HepG2 (cell line): ENCODE results near the gene OSBPL1A. TPM values are rescaled to one million over a fixed set of nuclear protein-coding genes. Genes with fewer than 3 reads are reported as not detected.

Experiments
- ATAC-seq: fragments of 200-7000 bp; cut with Tn5 transposase; 3 replicates; pipeline ENCODE4 v1.9.1; 2020; ENCODE audit warnings: mild to moderate bottlenecking, moderate library complexity
- BruUV-seq: library from RNA; stranded (reverse); fragments of 400-500 nt; replicated peaks from 2 replicates; lab custom pipeline; 2021; lab: Mats Ljungman, UMichigan
- CTCF ChIA-PET: fragments of 300-600 bp; formaldehyde crosslinking; extraction: SDS; loops from one replicate; lab custom pipeline; 2021; ENCODE audit warnings: low total read pairs, inconsistent platforms, low intra/inter-chr PET ratio; lab: Yijun Ruan, JAX
- POLR2A ChIA-PET: fragments of 350-600 bp; sonication (Branson Sonifier 250); formaldehyde crosslinking; loops from one replicate; lab custom pipeline; 2020; ENCODE audit warnings: antibody characterized with exemption, inconsistent platforms; lab: Yijun Ruan, JAX
- DNase-seq: peaks from one replicate; pipeline ENCODE4 v3.0.0-alpha.2; 2015; ENCODE audit warnings: low spot score
- FAIRE-seq: peaks from 3 replicates; lab custom pipeline; 2011; peaks lifted over from hg19 to GRCh38; lab: Jason Lieb, UNC
- H2AFZ ChIP-seq: one replicate; pipeline ENCODE4 v1.6.1; 2011; ENCODE audit warnings: low read length, inconsistent platforms
- H3K27ac ChIP-seq: fragments of 300-600 bp; 3 replicates; pipeline ENCODE4 v1.8.0; 2011; ENCODE audit warnings: mixed run types, mild to moderate bottlenecking, mixed read lengths, low read length, inconsistent platforms; ENCODE audit not compliant: insufficient read depth; ENCODE audit errors: extremely low read length
- H3K27me3 ChIP-seq, 2 experiments: fragments of 200-600 bp in 1 of 2; 2 replicates in 1 of 2; 3 replicates in 1 of 2; pipeline versions ENCODE4 v1.6.0 to v1.8.0; 2011; ENCODE audit warnings: low read length in 2 of 2, mild to moderate bottlenecking in 2 of 2, moderate library complexity in 2 of 2, inconsistent platforms in 1 of 2; ENCODE audit not compliant: insufficient read depth in 2 of 2, control insufficient read depth in 1 of 2
- H3K36me3 ChIP-seq, 2 experiments: fragments of 200-600 bp in 1 of 2; replicated peaks in 1 of 2; 2 replicates in 1 of 2; 3 replicates in 1 of 2; pipeline versions ENCODE4 v1.5.1 to v1.8.0; 2011; ENCODE audit warnings: low read length in 2 of 2, inconsistent platforms in 1 of 2; ENCODE audit not compliant: insufficient read depth in 2 of 2, control insufficient read depth in 1 of 2
- H3K4me1 ChIP-seq: 2 replicates; pipeline ENCODE4 v1.5.1; 2012; ENCODE audit warnings: low read length, inconsistent platforms; ENCODE audit not compliant: insufficient read depth
- H3K4me2 ChIP-seq: 2 replicates; pipeline ENCODE4 v1.6.0; 2011; ENCODE audit warnings: low read depth, low read length, inconsistent platforms
- H3K4me3 ChIP-seq, 3 experiments: fragments of 200-600 bp in 1 of 3; sonication (generic), shearing (Covaris generic) in 1 of 3; replicated peaks in 1 of 3; 2 replicates each; pipeline ENCODE4 v1.5.1; 2011 to 2016; ENCODE audit warnings: low read length in 3 of 3, inconsistent platforms in 2 of 3, low read depth in 2 of 3, mild to moderate bottlenecking in 2 of 3, control low read depth in 1 of 3, mixed read lengths in 1 of 3; ENCODE audit not compliant: insufficient read depth in 1 of 3
- H3K79me2 ChIP-seq: one replicate; pipeline ENCODE4 v1.6.1; 2011; ENCODE audit warnings: low read length, inconsistent platforms; ENCODE audit not compliant: insufficient read depth
- H3K9ac ChIP-seq: 2 replicates; pipeline ENCODE4 v1.6.0; 2011; ENCODE audit warnings: mild to moderate bottlenecking, low read depth, low read length, inconsistent platforms; ENCODE audit not compliant: insufficient read depth
- H3K9me3 ChIP-seq: 2 replicates; pipeline ENCODE4 v1.5.1; 2012; ENCODE audit warnings: mild to moderate bottlenecking, low read length
- H4K20me1 ChIP-seq: 2 replicates; pipeline ENCODE4 v1.6.0; 2011; ENCODE audit warnings: inconsistent platforms, mild to moderate bottlenecking, low read length, moderate library complexity; ENCODE audit not compliant: insufficient read depth
- ATF3 ChIP-seq: sonication (generic); formaldehyde crosslinking; IDR thresholded peaks from 2 replicates; pipeline ENCODE4 v1.4.0; 2020; ENCODE audit warnings: missing genetic modification reagents
- MED8 ChIP-seq: sonication (generic); formaldehyde crosslinking; IDR thresholded peaks from 2 replicates; pipeline ENCODE4 v1.8.1; 2023; ENCODE audit warnings: mild to moderate bottlenecking, missing genetic modification reagents; ENCODE audit not compliant: insufficient replicate concordance
- MEIS2 ChIP-seq: sonication (generic); formaldehyde crosslinking; IDR thresholded peaks from 2 replicates; pipeline ENCODE4 v1.9.0; 2021; ENCODE audit warnings: mild to moderate bottlenecking, missing genetic modification reagents
- SNAPC2 ChIP-seq: sonication (generic); formaldehyde crosslinking; IDR thresholded peaks from 2 replicates; pipeline ENCODE4 v1.8.1; 2022; ENCODE audit warnings: mild to moderate bottlenecking, missing genetic modification reagents
- SNAPC5 ChIP-seq: sonication (generic); formaldehyde crosslinking; IDR thresholded peaks from 2 replicates; pipeline ENCODE4 v1.8.1; 2023; ENCODE audit warnings: mild to moderate bottlenecking, missing genetic modification reagents, borderline replicate concordance
- ZNF335 ChIP-seq: sonication (generic); formaldehyde crosslinking; IDR thresholded peaks from 2 replicates; pipeline ENCODE4 v1.4.0; 2020; ENCODE audit warnings: missing genetic modification reagents
- ZNF644 ChIP-seq: IDR thresholded peaks from 2 replicates; pipeline ENCODE4 v1.6.1; 2016; ENCODE audit warnings: low read depth
- ZNF660 ChIP-seq: sonication (generic); formaldehyde crosslinking; IDR thresholded peaks from 2 replicates; pipeline ENCODE4 v1.5.1; 2020; ENCODE audit warnings: mild to moderate bottlenecking, low read depth, missing genetic modification reagents, borderline replicate concordance
- WGBS: methylation state at CpG from one replicate; pipeline ENCODE4 v1.1.6; 2017; ENCODE audit warnings: low lambda C conversion rate; 5-methylcytosine and 5-hydroxymethylcytosine counted together
- in situ Hi-C: cut with HindIII; loops from 2 replicates; pipeline ENCODE4 v1.10.0; 2017; ENCODE audit warnings: low pct_unique_long_range_greater_than_20kb; ENCODE audit not compliant: extremely low pct_ligation_motif_present
- intact Hi-C: fragments of 100-400 bp; cut with micrococcal nuclease; formaldehyde crosslinking; loops from one replicate; pipeline ENCODE4 v1.10.0; 2022; ENCODE audit not compliant: unreplicated experiment
- polyA plus RNA-seq, 8 experiments: library from polyadenylated mRNA; depleted of rRNA in 3 of 8; stranded (reverse) in 7 of 8; unstranded in 1 of 8; fragments of >200 nt; fragmentation: Illumina TruSeq in 4 of 8; extraction: Trizol in 4 of 8; gene quantifications; 2 replicates each; pipeline versions ENCODE4 v1.2.1 to v1.2.3, GENCODE V29; 2011 to 2016; ENCODE audit warnings: low read depth in 4 of 8, missing spikeins in 1 of 8, mixed read lengths in 1 of 8; ENCODE audit not compliant: insufficient read depth in 1 of 8
- total RNA-seq, 5 experiments: library from RNA; depleted of rRNA; stranded (reverse); fragments of >200 nt; fragmentation: Illumina TruSeq; extraction: Trizol; gene quantifications; 2 replicates each; pipeline ENCODE4 v1.2.3, GENCODE V29; 2016; ENCODE audit warnings: low read depth in 1 of 5

Gene OSBPL1A
- total and polyA plus RNA-seq, 2 of the 13 experiments (the other 11 are each of a cell fraction or from before 2014, with no cell fraction given) = 0.02 TPM; not detected in 1

DNA sequence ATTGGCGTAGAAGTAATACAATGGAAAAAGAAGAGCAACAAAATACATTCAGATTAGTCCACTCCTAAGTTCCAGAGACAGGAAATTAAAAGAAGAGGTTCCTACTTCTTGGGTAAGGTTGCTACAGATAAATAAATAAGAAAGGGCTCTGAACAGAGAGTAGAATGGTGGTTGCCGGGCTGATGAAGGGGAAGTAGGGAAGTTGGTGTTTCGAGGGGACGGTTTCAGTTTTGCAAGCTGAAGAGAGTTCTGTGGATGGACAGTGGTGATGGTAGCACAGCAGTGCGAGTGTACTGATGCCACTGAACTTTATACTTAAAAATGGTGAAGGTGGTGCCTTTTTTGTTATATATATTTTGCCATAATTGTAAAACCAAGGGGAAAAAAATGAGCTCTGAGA lies 210.6 kb downstream of the OSBPL1A start (continued):
- TF ChIP-seq ZNF335 (CRISPR knock-in tag) (no peak), MEIS2 (no peak)

- no peak for ATAC-seq
- Histone ChIP-seq H3K36me3 (no peaks in the 10 kb centered on the region), H3K27ac (no peak overlapping the region), H4K20me1 (no peaks in the 10 kb centered on the region), H3K4me3 (no peak overlapping the region), H3K9me3 (no peaks in the 10 kb centered on the region), H3K4me2 (no peak overlapping the region), H3K4me1 (no peaks in the 10 kb centered on the region), H3K79me2 (no peaks in the 10 kb centered on the region), H3K27me3 (peaks cover 0 to 4% of the 10 kb centered on the region in 2 experiments; a peak in 2 of 5 replicates), H3K9ac (no peak overlapping the region), H2AFZ (no peak overlapping the region)
- TF ChIP-seq SNAPC5 (CRISPR knock-in tag) = no peak
- no peak for TF ChIP-seq SNAPC2 (CRISPR knock-in tag)
- no peak for TF ChIP-seq ATF3 (CRISPR knock-in tag)
- TF ChIP-seq MED8 (CRISPR knock-in tag) = no peak
- TF ChIP-seq ZNF644 (CRISPR knock-in tag) = no peak
- no peak for TF ChIP-seq ZNF660 (CRISPR knock-in tag)
- BruUV-seq = no TSS peak
- ChIA-PET CTCF (no interaction called here), POLR2A (no interaction called here)
- WGBS = 34% methylated on average over 7 of the region's 7 CpGs
- no peak for DNase-seq
- no peak for FAIRE-seq
- intact Hi-C loops (no loop called here), in situ Hi-C loops (no loop called here)
Measured at GRCh38 chr18:24185805-24186204, 211.8 kb downstream of the OSBPL1A start.
